Prostate gland (tissue), 2 donors: ENCODE measurements around the gene TTPAL. TPM values are rescaled to one million over a fixed set of nuclear protein-coding genes. Genes with fewer than 3 reads are reported as not detected.

Experiments used
- DNase-seq: peaks from one replicate; pipeline ENCODE4 v3.0.0-alpha.2; 2019; ENCODE audit warnings: low spot score
- H3K27ac ChIP-seq, 2 donors: fragments of 200-600 bp; sonication (generic); 2 replicates each; pipeline ENCODE4 v1.5.1; 2017 to 2019
- H3K27me3 ChIP-seq: fragments of 200-600 bp; sonication (generic); replicated peaks from 2 replicates; pipeline ENCODE4 v1.5.1; 2019; ENCODE audit not compliant: insufficient read depth
- H3K36me3 ChIP-seq, 2 donors: fragments of 200-600 bp; sonication (generic); 1 replicate in 1 of 2; 2 replicates in 1 of 2; pipeline versions ENCODE4 v1.5.1 to v1.8.1; 2017 to 2019
- H3K4me1 ChIP-seq: fragments of 200-600 bp; sonication (generic); replicated peaks from 2 replicates; pipeline ENCODE4 v1.5.1; 2019
- H3K4me3 ChIP-seq, 2 donors: fragments of 200-600 bp; sonication (generic); 2 replicates each; pipeline ENCODE4 v1.5.1; 2017 to 2019
- H3K9me3 ChIP-seq: fragments of 200-600 bp; sonication (generic); 2 replicates; pipeline ENCODE4 v1.5.1; 2017
- CTCF ChIP-seq, 4 experiments: fragments of 200-600 bp in 2 of 4; fragments of 450-650 bp in 2 of 4; sonication (generic) in 2 of 4; IDR thresholded peaks; 1 replicate in 3 of 4; 2 replicates in 1 of 4; pipeline ENCODE4 v1.5.1; 2016 to 2019; ENCODE audit warnings: antibody characterized with exemption in 4 of 4, mild to moderate bottlenecking in 2 of 4, moderate library complexity in 2 of 4
- POLR2A ChIP-seq: fragments of 450-650 bp; IDR thresholded peaks from one replicate; pipeline ENCODE4 v1.6.1; 2016; ENCODE audit warnings: antibody characterized with exemption, mild to moderate bottlenecking
- POLR2AphosphoS5 ChIP-seq: sonication (generic); formaldehyde crosslinking; IDR thresholded peaks from one replicate; pipeline ENCODE4 v1.6.1; 2017; ENCODE audit warnings: antibody characterized with exemption
- WGBS: methylation state at CpG from one replicate; pipeline ENCODE4 v1.1.5; 2018; 5-methylcytosine and 5-hydroxymethylcytosine counted together
- intact Hi-C: fragments of 100-400 bp; cut with DNase I; formaldehyde crosslinking; loops from one replicate; pipeline ENCODE4 v1.14.2; 2022
- total RNA-seq, 2 donors: library from RNA; depleted of rRNA; stranded (reverse); fragments of >200 nt; gene quantifications; one replicate each; pipeline ENCODE4 v1.1.0, GENCODE V29; 2016

The TTPAL gene
- total RNA-seq, 2 donors from 2014 or later, result 11.8 to 14.8 TPM

- no peak for DNase-seq
- no peak overlapping the region for H3K4me3 ChIP-seq
- intact Hi-C loops, result loop anchor here (10.0 kb wide), 1 partner anchor 308 kb away; the partner anchor contains the start of gene OSER1
- H3K36me3 ChIP-seq, result no peaks in the 10 kb centered on the region
- no peaks in the 10 kb centered on the region for H3K27me3 ChIP-seq
- H3K27ac ChIP-seq, result no peak overlapping the region
- 93% methylated on average over 1 of the region's 1 CpG for WGBS
- no peak for TF ChIP-seq POLR2A
- TF ChIP-seq CTCF (IDR thresholded peaks at IDR 0.05), result no peak
- no peak for TF ChIP-seq POLR2AphosphoS5
- no peaks in the 10 kb centered on the region for H3K9me3 ChIP-seq
- H3K4me1 ChIP-seq, result peaks cover 8% of the 10 kb centered on the region
These were observed 47.2 kb downstream of the TTPAL start for GRCh38 chr20:44522841-44523240.

GRCh38 chr20:44523746-44524145 lies 48.1 kb downstream of the TTPAL start:
- Histone ChIP-seq H3K27ac (no peak overlapping the region), H3K4me1 (peaks cover 8% of the 10 kb centered on the region), H3K4me3 (no peak overlapping the region), H3K36me3 (no peaks in the 10 kb centered on the region), H3K9me3 (no peaks in the 10 kb centered on the region), H3K27me3 (no peaks in the 10 kb centered on the region)
- DNase-seq, result no peak
- TF ChIP-seq POLR2AphosphoS5 (no peak), CTCF (IDR thresholded peaks at IDR 0.05) (no peak), POLR2A (no peak)
- 47% methylated on average over 4 of the region's 4 CpGs for WGBS
- intact Hi-C loops, result loop anchor here (10.0 kb wide), 1 partner anchor 309 kb away; the partner anchor contains the start of gene OSER1

- 55% methylated on average over 6 of the region's 6 CpGs for WGBS
- Histone ChIP-seq H3K4me3 (no peak overlapping the region), H3K36me3 (no peaks in the 10 kb centered on the region), H3K27me3 (no peaks in the 10 kb centered on the region), H3K27ac (no peak overlapping the region), H3K9me3 (no peaks in the 10 kb centered on the region), H3K4me1 (no peaks in the 10 kb centered on the region)
- no peak for TF ChIP-seq POLR2AphosphoS5
- no peak for TF ChIP-seq POLR2A
- intact Hi-C loops, result loop anchor here (10.0 kb wide), 1 partner anchor 311 kb away; the partner anchor contains the start of gene OSER1
- DNase-seq, result no peak
These were observed 50.5 kb downstream of the TTPAL start for GRCh38 chr20:44526129-44526528.

- H3K27ac ChIP-seq, result no peak overlapping the region
- intact Hi-C loops, result loop anchor here (10.0 kb wide), 1 partner anchor 313 kb away; the partner anchor contains the start of gene OSER1
- no peak for TF ChIP-seq CTCF (IDR thresholded peaks at IDR 0.05)
- TF ChIP-seq POLR2AphosphoS5, result no peak
- no peak for TF ChIP-seq POLR2A
- DNase-seq, result no peak
- H3K27me3 ChIP-seq, result no peaks in the 10 kb centered on the region
- peaks cover 2% of the 10 kb centered on the region for H3K4me1 ChIP-seq
- H3K9me3 ChIP-seq, result no peaks in the 10 kb centered on the region
- WGBS, result 79% methylated on average over 4 of the region's 4 CpGs
- H3K36me3 ChIP-seq, result no peaks in the 10 kb centered on the region
- no peak overlapping the region for H3K4me3 ChIP-seq
These were observed 52.1 kb downstream of the TTPAL start for GRCh38 chr20:44527716-44528199.

- Histone ChIP-seq H3K27ac (no peak overlapping the region), H3K36me3 (no peaks in the 10 kb centered on the region), H3K4me1 (peaks cover 3% of the 10 kb centered on the region), H3K4me3 (no peak overlapping the region), H3K9me3 (no peaks in the 10 kb centered on the region), H3K27me3 (no peaks in the 10 kb centered on the region)
- no peak for DNase-seq
- TF ChIP-seq POLR2A (no peak), CTCF (IDR thresholded peaks at IDR 0.05) (no peak), POLR2AphosphoS5 (no peak)
- intact Hi-C loops, result loop anchor here (10.0 kb wide), 1 partner anchor 314 kb away; the partner anchor contains the start of gene OSER1
- 76% methylated on average over 6 of the region's 6 CpGs for WGBS
These were observed 52.6 kb downstream of the TTPAL start for GRCh38 chr20:44528309-44528708.
